Keratinocyte (primary cell): Measurements from ENCODE around the gene PSMG2.
"Not testable (repeated sequence)": the region's sequence is repeated elsewhere in the genome, so short reads cannot be mapped to it uniquely, and the experiment has no call there.

Experiments used
- EZH2 ChIP-seq: IDR thresholded peaks from one replicate; pipeline ENCODE4 v1.6.1; 2012; ENCODE audit warnings: inconsistent platforms, mild to moderate bottlenecking, low read length, moderate library complexity
- TF ChIP-seq, protein P1 (sequence below), 3 experiments: IDR thresholded peaks in 1 of 3; conservative IDR thresholded peaks in 1 of 3; optimal IDR thresholded peaks in 1 of 3; 2 replicates in 2 of 3; 3 replicates in 1 of 3; pipeline versions ENCODE3 to v1.5.1; 2011; ENCODE audit warnings: low read length in 3 of 3, mild to moderate bottlenecking in 3 of 3, moderate library complexity in 2 of 3, control low read depth in 1 of 3, inconsistent platforms in 1 of 3; ENCODE audit not compliant: insufficient read depth in 2 of 3; ENCODE audit errors: extremely low read depth in 1 of 3

GRCh38 chr18:12755606-12756005, 52.8 kb downstream of the PSMG2 start:
- TF ChIP-seq, protein P1, sequence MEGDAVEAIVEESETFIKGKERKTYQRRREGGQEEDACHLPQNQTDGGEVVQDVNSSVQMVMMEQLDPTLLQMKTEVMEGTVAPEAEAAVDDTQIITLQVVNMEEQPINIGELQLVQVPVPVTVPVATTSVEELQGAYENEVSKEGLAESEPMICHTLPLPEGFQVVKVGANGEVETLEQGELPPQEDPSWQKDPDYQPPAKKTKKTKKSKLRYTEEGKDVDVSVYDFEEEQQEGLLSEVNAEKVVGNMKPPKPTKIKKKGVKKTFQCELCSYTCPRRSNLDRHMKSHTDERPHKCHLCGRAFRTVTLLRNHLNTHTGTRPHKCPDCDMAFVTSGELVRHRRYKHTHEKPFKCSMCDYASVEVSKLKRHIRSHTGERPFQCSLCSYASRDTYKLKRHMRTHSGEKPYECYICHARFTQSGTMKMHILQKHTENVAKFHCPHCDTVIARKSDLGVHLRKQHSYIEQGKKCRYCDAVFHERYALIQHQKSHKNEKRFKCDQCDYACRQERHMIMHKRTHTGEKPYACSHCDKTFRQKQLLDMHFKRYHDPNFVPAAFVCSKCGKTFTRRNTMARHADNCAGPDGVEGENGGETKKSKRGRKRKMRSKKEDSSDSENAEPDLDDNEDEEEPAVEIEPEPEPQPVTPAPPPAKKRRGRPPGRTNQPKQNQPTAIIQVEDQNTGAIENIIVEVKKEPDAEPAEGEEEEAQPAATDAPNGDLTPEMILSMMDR (optimal IDR thresholded peaks at IDR 0.05 in 1 of 3, IDR thresholded peaks at IDR 0.05 in 1 of 3, conservative IDR thresholded peaks at IDR 0.05 in 1 of 3; ENCODE audit: extremely low read depth in 1 of 3, insufficient read depth in 2 of 3, low read length in 3 of 3), result not testable (repeated sequence)
- not testable (repeated sequence) for TF ChIP-seq EZH2
